CD1c-positive myeloid dendritic cell (primary cell): ENCODE data around the gene OCSTAMP.

ENCODE experiments used
- DNase-seq: peaks from one replicate; pipeline ENCODE4 v3.0.0-alpha.2; 2016; ENCODE audit errors: extremely low spot score

The OCSTAMP gene

GRCh38 chr20:46573788-46574584, 23.5 kb upstream of the OCSTAMP start:
- no peak for DNase-seq

DNA sequence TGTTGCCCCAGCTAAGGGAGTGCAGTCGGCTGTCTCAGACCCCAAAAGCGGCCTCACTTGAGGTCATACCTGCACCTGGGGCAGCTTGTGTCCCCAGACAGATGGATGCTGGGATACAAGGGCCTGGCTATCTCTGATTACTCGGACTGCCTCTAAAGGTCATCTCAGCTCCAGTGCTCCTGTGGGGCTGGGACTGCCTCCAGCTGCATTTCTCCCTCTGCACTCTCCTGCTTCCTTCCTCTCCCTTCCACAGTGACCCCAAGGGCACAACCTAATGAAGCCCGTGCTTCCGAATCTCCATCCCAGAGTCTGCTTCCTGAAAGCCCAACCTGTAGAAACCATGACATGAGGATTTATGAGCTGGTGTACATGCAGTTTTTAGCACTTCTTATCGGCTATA, 22.8 kb upstream of the OCSTAMP start:
- DNase-seq, result no peak

DNA sequence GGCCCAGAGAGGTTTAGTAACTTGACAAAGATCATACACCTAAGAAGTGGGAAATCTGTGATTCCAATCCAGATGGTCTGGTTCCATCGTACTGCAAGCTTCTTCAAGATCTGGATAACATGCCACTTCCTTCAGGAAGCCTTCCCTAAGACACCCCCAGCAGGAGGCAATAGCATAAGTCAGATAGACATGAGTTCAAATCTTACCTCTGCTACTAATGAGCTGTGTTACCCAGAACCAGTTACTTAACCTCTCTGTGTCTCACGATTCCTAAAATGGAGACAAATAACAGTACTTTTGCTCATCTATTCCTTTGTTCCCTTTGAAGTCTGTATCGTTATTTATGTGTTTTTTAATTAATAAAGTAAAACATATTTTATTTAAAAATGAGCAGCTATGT, 22.3 kb upstream of the OCSTAMP start:
- no peak for DNase-seq

GRCh38 chr20:46572153-46572552, 21.7 kb upstream of the OCSTAMP start:
- no peak for DNase-seq

GRCh38 chr20:46571418-46571817, 21.0 kb upstream of the OCSTAMP start:
- DNase-seq, result no peak

GRCh38 chr20:46570956-46571355, 20.5 kb upstream of the OCSTAMP start:
- no peak for DNase-seq

DNA sequence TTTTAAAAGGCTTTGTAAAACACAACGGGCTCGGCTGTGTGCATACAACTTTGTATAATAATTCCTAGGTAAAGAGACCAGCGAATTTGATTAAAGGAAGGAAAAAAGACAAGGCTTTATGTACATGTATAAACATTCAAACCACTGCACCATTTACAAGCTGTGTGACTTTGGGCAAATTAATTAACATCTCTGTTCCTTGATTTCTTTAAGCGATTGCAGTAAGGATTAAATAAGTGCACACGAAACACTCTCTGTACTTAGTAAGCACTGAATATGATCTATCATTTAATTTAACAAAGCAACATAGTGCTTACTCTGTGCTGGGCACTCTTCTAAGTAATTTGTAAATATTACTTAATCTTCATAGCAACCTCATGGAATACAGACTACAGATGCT, 19.5 kb upstream of the OCSTAMP start:
- no peak for DNase-seq

- DNase-seq, result no peak
These were observed 18.2 kb upstream of the OCSTAMP start for GRCh38 chr20:46568570-46569129.

GRCh38 chr20:46566125-46566524, 15.7 kb upstream of the OCSTAMP start:
- DNase-seq, result no peak

DNA sequence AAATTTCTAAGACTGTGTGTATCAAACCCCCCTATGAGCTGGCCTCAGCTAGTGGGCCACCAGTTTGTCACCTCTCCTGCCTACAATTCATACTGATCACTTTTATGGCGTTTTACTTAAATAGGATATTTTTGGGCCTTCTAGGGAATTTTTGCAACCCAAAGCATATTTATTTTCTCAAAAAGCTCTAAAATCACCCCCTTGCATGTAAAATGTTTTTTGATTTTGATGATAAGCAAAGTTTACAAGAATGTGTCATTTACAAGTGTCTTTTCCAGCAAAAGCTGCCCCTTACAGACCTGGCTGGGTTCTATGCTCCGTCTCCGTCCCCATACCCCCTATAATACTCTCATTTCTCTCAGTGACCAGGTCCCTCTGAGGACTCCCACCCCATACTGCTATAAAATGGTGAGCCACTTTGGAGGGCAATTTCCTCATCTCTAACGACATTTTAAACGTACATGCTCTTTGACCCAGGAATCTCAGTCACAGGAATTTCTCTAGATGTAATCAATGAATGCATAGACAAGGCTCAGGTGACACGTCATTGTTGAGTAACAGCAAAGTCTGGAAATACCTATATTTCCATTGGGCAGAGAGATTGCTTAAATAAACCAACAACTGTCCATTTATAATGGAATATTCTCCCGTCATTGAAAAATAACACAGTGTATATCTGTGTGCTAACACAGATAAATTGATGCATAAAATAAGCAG, 13.9 kb upstream of the OCSTAMP start:
- DNase-seq, result no peak

DNA sequence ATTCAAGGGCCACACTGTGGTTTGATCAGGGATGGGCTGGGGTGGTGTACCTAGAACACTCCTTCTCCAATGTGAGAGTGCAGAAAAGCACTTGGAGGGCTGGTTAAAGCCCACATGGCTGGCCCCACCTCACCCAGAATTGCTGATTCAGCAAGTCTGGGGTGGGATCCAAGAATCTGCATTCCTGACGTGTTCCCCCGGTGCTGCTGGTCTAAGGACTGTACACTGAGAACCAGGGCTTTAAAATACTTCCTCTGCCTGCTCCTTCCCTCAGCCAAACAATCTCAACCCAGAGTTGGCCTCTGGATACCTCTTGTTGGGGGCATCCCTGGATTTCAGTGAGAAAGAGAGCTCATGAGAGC, 13.4 kb upstream of the OCSTAMP start:
- no peak for DNase-seq

DNA sequence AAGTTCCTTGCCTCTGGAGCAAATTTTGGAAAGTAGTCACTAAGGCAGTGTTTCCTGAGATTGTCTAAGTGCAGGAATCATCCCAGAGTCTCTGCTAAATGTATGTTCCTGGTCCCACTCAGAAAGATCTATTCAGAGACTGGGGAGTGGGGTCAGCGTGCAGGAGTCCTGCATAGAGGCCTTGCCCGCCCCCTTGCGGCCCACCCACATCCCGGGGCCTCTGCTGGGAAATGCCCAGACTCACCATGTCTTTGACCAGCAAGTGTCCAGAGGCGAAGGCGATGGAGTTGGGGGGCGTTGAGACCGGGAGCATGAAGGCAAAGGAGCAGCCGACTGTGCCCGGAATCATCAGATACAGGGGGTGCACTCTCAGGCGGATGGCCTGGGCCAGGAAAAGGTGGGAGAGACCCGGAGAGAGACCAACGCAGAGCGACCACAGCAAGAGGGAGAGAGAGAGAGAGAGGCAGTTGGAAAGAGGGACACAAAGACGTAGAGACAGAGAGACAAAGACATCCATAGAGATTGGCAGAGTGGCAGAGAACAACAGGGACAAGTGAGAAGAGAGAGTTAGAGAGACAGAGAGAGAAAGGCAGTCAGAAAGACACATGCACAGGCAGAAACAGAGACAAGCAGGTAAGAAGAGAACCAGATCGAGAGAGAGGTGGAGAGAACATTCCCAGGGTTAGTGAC, 12.9 kb upstream of the OCSTAMP start:
- DNase-seq, result no peak

DNA sequence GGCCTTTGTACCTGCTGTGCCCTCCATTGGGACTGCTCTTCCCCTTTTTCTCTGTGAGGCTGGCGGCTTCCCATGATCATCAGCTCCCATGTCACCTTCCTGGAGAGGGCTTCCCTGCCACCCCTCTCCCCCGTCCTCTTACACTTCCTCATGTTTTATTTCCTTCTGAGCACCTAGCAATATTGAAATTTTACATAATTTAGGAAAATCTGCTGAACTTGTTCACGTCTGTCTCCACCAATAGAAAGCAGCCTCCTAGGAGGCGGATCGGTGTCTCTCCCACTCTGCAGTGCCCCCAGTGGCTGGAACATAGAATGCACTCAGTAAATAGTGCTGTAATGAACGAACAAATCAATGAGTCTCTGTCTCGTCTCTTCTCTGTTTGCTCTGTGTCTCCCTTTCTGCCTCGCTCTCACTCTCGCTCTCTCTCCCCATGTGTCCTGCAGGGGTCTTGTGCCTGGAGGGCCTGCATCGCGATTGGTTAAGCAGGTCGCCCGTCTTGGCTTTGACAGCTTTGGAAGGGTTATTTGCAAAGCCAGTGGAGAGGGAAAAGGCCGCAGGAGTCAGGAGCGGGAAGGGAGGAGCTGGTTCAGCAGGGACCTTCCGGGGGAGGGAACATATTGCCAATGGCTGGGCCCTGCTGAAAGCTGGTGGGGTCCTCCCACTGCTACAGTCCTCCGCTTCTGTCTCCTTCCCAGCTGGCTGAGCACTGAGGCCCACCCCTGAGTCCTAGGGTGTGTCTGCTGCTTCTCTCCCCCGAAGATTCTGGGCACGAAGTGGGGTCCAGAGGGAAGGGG, 12.1 kb upstream of the OCSTAMP start:
- DNase-seq, result peak; percentile 77

DNA sequence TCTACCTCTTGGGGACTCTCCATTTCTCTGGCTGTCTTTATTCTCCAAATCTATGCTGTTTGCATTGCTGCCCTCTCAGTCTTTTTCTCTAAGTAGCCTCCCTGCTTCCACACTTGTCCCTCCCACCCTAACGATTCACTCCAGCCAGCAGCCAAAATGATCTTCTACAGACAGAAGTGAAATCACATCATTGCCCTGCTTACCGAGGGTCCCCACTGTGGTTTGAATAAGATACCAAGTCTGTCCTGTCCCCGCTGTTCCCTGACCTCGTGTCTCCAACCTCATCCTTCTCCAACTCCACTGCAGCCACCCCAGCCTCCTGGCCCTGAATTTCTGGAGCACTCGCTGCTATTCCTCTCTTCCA, 11.5 kb upstream of the OCSTAMP start:
- DNase-seq, result no peak

GRCh38 chr20:46559685-46560440, 9.4 kb upstream of the OCSTAMP start:
- DNase-seq, result no peak

GRCh38 chr20:46559001-46559400, 8.5 kb upstream of the OCSTAMP start:
- no peak for DNase-seq

- DNase-seq, result peak; percentile 84
These were observed 8.1 kb upstream of the OCSTAMP start for GRCh38 chr20:46558511-46558959.

GRCh38 chr20:46557231-46557956, 6.9 kb upstream of the OCSTAMP start:
- DNase-seq, result peak; percentile 64

DNA sequence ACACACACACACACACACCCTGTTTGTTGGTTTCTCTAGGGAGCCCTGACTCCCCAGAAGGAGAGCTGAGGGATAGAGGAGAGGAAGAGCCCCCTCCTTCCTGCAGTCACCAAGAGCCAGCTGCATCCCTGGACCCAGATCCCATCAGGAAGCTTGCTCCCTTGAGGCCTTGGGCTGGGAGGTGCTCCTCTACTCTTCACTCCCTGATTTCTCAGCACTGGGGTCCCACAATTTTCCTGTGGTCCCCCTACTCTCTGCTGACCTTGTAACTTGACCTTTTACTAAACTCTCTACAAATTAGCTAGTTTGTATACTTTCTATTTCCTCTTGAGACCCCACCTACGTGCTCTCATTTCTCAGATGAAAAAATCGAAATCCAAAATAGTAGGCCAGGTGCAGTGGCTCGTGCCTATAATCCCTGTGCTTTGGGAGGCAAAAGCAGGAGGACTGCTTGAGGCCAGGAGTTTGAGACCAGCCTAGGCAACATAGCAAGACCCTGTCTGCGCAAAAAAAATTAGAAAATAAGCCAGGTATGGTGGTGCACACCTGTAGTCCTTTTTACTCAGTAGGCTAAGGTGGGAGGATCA, 5.0 kb upstream of the OCSTAMP start:
- DNase-seq, result no peak

- DNase-seq, result no peak
These were observed 4.4 kb upstream of the OCSTAMP start for GRCh38 chr20:46554828-46555227.
